K562 (cell line): ENCODE results near the gene BAZ2A. TPM values are rescaled to one million over a fixed set of nuclear protein-coding genes. Genes with fewer than 3 reads are reported as not detected.

Experiments used
- BDP1 ChIP-seq: IDR thresholded peaks from 3 replicates; pipeline ENCODE4 v1.6.1; 2011; ENCODE audit not compliant: insufficient read length, insufficient read depth
- KDM2B ChIP-seq: fragments of 250-450 bp; sonication (Bioruptor Pico); IDR thresholded peaks from 2 replicates; pipeline ENCODE4 v1.8.0; 2021; ENCODE audit warnings: mild to moderate bottlenecking, moderate library complexity
- MAFF ChIP-seq: IDR thresholded peaks from 2 replicates; pipeline ENCODE4 v1.6.1; 2012; ENCODE audit warnings: low read length, improper control_type of control experiment
- NR4A1 ChIP-seq, 2 experiments: fragments of 250-450 bp in 1 of 2; fragments of 450-650 bp in 1 of 2; sonication (Bioruptor Pico) in 1 of 2; IDR thresholded peaks; 2 replicates each; pipeline versions ENCODE4 v1.4.0 to v1.6.1; 2016 to 2020; ENCODE audit warnings: mild to moderate bottlenecking in 2 of 2, missing compliant biosample characterization in 1 of 2, missing genetic modification characterization in 1 of 2, moderate library complexity in 1 of 2
- PBX2 ChIP-seq, 2 experiments: IDR thresholded peaks in 1 of 2; conservative IDR thresholded peaks in 1 of 2; 2 replicates each; pipeline ENCODE4 v1.6.1; 2016; ENCODE audit warnings: low read depth in 2 of 2, mild to moderate bottlenecking in 1 of 2, missing compliant biosample characterization in 1 of 2, missing genetic modification characterization in 1 of 2, moderate library complexity in 1 of 2
- SP2 ChIP-seq: IDR thresholded peaks from 2 replicates; pipeline ENCODE4 v1.6.1; 2011; ENCODE audit warnings: mild to moderate bottlenecking, low read depth, low read length, moderate library complexity; ENCODE audit not compliant: poor library complexity, severe bottlenecking; ENCODE audit errors: extremely low read depth
- THRA ChIP-seq: fragments of 450-650 bp; IDR thresholded peaks from 2 replicates; pipeline ENCODE4 v1.6.1; 2017; ENCODE audit warnings: mild to moderate bottlenecking, moderate library complexity
- U2AF1 ChIP-seq: fragments of 200-400 bp; formaldehyde crosslinking; optimal IDR thresholded peaks from 2 replicates; pipeline ENCODE3; 2017; ENCODE audit warnings: mild to moderate bottlenecking, low read depth, low read length, moderate library complexity
- ZKSCAN3 ChIP-seq: fragments of 250-450 bp; sonication (Bioruptor Pico); IDR thresholded peaks from 2 replicates; pipeline ENCODE4 v1.4.0; 2020
- ZNF232 ChIP-seq: sonication (generic); formaldehyde crosslinking; IDR thresholded peaks from 2 replicates; pipeline ENCODE4 v1.8.0; 2022; ENCODE audit warnings: mild to moderate bottlenecking, missing genetic modification reagents
- ZNF407 ChIP-seq: fragments of 450-650 bp; IDR thresholded peaks from 2 replicates; pipeline ENCODE4 v1.6.1; 2016; ENCODE audit warnings: low read depth
- ZNF699 ChIP-seq: fragments of 250-450 bp; sonication (Bioruptor Pico); IDR thresholded peaks from 2 replicates; pipeline ENCODE4 v1.8.0; 2021; ENCODE audit warnings: mild to moderate bottlenecking, moderate library complexity; ENCODE audit not compliant: insufficient replicate concordance
- ZNF707 ChIP-seq: fragments of 250-450 bp; sonication (Bioruptor Pico); conservative IDR thresholded peaks from 2 replicates; pipeline ENCODE4 v1.8.0; 2022; ENCODE audit warnings: inconsistent platforms, mild to moderate bottlenecking, moderate library complexity
- polyA plus RNA-seq, 8 experiments: library from polyadenylated mRNA; depleted of rRNA in 4 of 8; stranded (reverse) in 5 of 8; unstranded in 3 of 8; fragments of >200 nt; fragmentation: Nextera tagmentation in 2 of 8; fragmentation: Illumina TruSeq in 1 of 8; extraction: Ambion mirVana in 2 of 8; extraction: Trizol in 1 of 8; gene quantifications; 2 replicates each; pipeline versions ENCODE4 v1.2.1 to v1.2.3, GENCODE V29; 2011 to 2014; ENCODE audit warnings: inconsistent platforms in 1 of 8, missing spikeins in 1 of 8
- total RNA-seq, 7 experiments: library from RNA; depleted of rRNA in 6 of 7; stranded (reverse); fragments of >200 nt in 6 of 7; fragmentation: Illumina TruSeq in 2 of 7; extraction: Trizol in 2 of 7; gene quantifications; 2 replicates each; pipeline versions ENCODE4 v1.2.1 to v1.2.3, GENCODE V29; 2011 to 2021; ENCODE audit warnings: low replicate concordance in 1 of 7

The BAZ2A gene
- total and polyA plus RNA-seq, 9 of the 15 experiments (the other 6 are each of a cell fraction or from before 2014, with no cell fraction given), result 4.5 to 86.4 (median 26.2) TPM

- TF ChIP-seq ZNF407 (no peak), BDP1 (no peak), NR4A1 (CRISPR knock-in tag; IDR thresholded peaks at IDR 0.05) (no peak), NR4A1 (tag; IDR thresholded peaks at IDR 0.05) (peak; percentile 57; the same call in 1 of the 2 replicates), ZNF699 (CRISPR knock-in tag) (no peak), MAFF (no peak), ZNF232 (CRISPR knock-in tag) (no peak), ZKSCAN3 (CRISPR knock-in tag) (no peak), PBX2 (CRISPR knock-in tag; IDR thresholded peaks at IDR 0.05; ENCODE audit: low read depth) (no peak), PBX2 (tag; conservative IDR thresholded peaks at IDR 0.05; ENCODE audit: low read depth) (no peak), ZNF707 (CRISPR knock-in tag) (no peak), U2AF1 (no peak), SP2 (no peak), THRA (no peak), KDM2B (CRISPR knock-in tag) (no peak)
Observed at GRCh38 chr12:56630180-56630632, at the start of gene BAZ2A (continued).
